Mucosa of descending colon (tissue), 3 donors: ENCODE data around the gene FAM131B. TPM values are rescaled to one million over a fixed set of nuclear protein-coding genes. Genes with fewer than 3 reads are reported as not detected.

Experiments used
- ATAC-seq: fragments of 200-7000 bp; cut with Tn5 transposase; one replicate; pipeline ENCODE4 v1.9.1; 2020; ENCODE audit warnings: mild to moderate bottlenecking, moderate library complexity
- DNase-seq, 3 donors: peaks; one replicate each; pipeline ENCODE4 v3.0.0-alpha.2; 2020
- H3K36me3 ChIP-seq: fragments of 200-600 bp; one replicate; pipeline ENCODE4 v1.8.0; 2021; ENCODE audit warnings: low read depth, mild to moderate bottlenecking
- H3K4me1 ChIP-seq: fragments of 200-600 bp; one replicate; pipeline ENCODE4 v1.8.0; 2021; ENCODE audit warnings: low read depth, mild to moderate bottlenecking
- H3K4me3 ChIP-seq: fragments of 200-600 bp; one replicate; pipeline ENCODE4 v1.8.0; 2021; ENCODE audit warnings: mild to moderate bottlenecking
- H3K9me3 ChIP-seq: fragments of 200-600 bp; one replicate; pipeline ENCODE4 v1.8.0; 2021; ENCODE audit warnings: mild to moderate bottlenecking
- CTCF ChIP-seq: fragments of 200-600 bp; IDR thresholded peaks from one replicate; pipeline ENCODE4 v1.8.0; 2022; ENCODE audit warnings: antibody characterized with exemption, mild to moderate bottlenecking
- intact Hi-C, 2 donors: fragments of 100-400 bp; cut with DNase I in 1 of 2; cut with micrococcal nuclease in 1 of 2; formaldehyde crosslinking; loops; one replicate each; pipeline versions ENCODE4 v1.11.0 to v1.11.1; 2022; cut with DNase I, micrococcal nuclease
- microRNA-seq: library from miRNA; unstranded; fragments of <30 nt; microRNA quantifications from one replicate; pipeline ENCODE4, GENCODE V29; 2019
- total RNA-seq, 3 donors: library from RNA; stranded (reverse); fragmentation: NEBNext Ultra II Directional in 2 of 3; extraction: Animal tissue kit (Norgen Biotek cat#: 25700) in 2 of 3; gene quantifications; one replicate each; pipeline versions ENCODE4 v1.2.1 to v1.2.4, GENCODE V29; 2021 to 2023
- donor health status: DM: no; HTN: no; CAD: no; lungs with moderate emphysema.
- donor health status: DM: no; HTN: no; CAD: no.
- donor health status: DM: no; HTN: yes; CAD: no.

The FAM131B gene
- total RNA-seq, 3 donors from 2014 or later, result 0.43 to 6.2 (median 1.6) TPM

GRCh38 chr7:143304938-143305337, 57.6 kb downstream of the FAM131B start:
- Histone ChIP-seq H3K9me3 (no peaks in the 10 kb centered on the region), H3K4me3 (no peak overlapping the region), H3K36me3 (no peaks in the 10 kb centered on the region), H3K4me1 (peaks cover 2% of the 10 kb centered on the region)
- no peak for TF ChIP-seq CTCF
- ATAC-seq (no peak), DNase-seq (no peak)
- intact Hi-C loops, result loop anchor here in 1 of 2 donors (2.0 kb wide), 1 partner anchor 64 kb away; no protein-coding TSS in a partner anchor

- intact Hi-C loops, result loop anchor here in 1 of 2 donors (2.0 kb wide), 1 partner anchor 63 kb away; no protein-coding TSS in a partner anchor
- no peak for TF ChIP-seq CTCF
- DNase-seq (no peak), ATAC-seq (no peak)
- H3K9me3 ChIP-seq, result no peaks in the 10 kb centered on the region
- no peaks in the 10 kb centered on the region for H3K36me3 ChIP-seq
- no peak overlapping the region for H3K4me3 ChIP-seq
- H3K4me1 ChIP-seq, result peaks cover 2% of the 10 kb centered on the region
Measured at GRCh38 chr7:143303733-143304132, 58.8 kb downstream of the FAM131B start.

Small RNA genes within 50 kb of the gene (microRNA-seq; reads per million reads assigned to microRNA genes)
- 0.93 reads per million for gene MIR6892

Other genes with a start within 250 kb of the FAM131B start
- gene PIP, start 230.6 kb downstream of the FAM131B start, total RNA-seq, result not detected
- not detected for gene TAS2R39, start 179.3 kb downstream of the FAM131B start, total RNA-seq
- not detected for gene TAS2R40, start 140.7 kb downstream of the FAM131B start, total RNA-seq
- gene GSTK1, start 99.3 kb downstream of the FAM131B start, total RNA-seq, result 100 to 1,000 TPM; 193 to 363 (median 355) TPM
- 10 to 100 TPM; 16.2 to 49.4 (median 46.6) TPM for gene TMEM139, start 77.8 kb downstream of the FAM131B start, total RNA-seq
- gene CASP2, start 74.4 kb downstream of the FAM131B start, total RNA-seq, result 10 to 100 TPM; 26.1 to 39.5 (median 33.4) TPM
- gene CLCN1, start 46.6 kb downstream of the FAM131B start, total RNA-seq, result not detected
- gene ZYX, start 18.6 kb upstream of the FAM131B start, total RNA-seq, result 100 to 1,000 TPM in 2 of 3 donors, 10 to 100 TPM in 1; 49.0 to 203 (median 109) TPM
- 10 to 100 TPM in 2 of 3 donors, 1 to 10 TPM in 1; 9.1 to 19.6 (median 18.9) TPM for gene EPHA1, start 46.1 kb upstream of the FAM131B start, total RNA-seq
- under 1 TPM in 1 of 3 donors, not detected in 2; 0.32 TPM for gene TAS2R60, start 80.7 kb upstream of the FAM131B start, total RNA-seq
- under 1 TPM in 1 of 3 donors, not detected in 2; 0.34 TPM for gene TAS2R41, start 115.2 kb upstream of the FAM131B start, total RNA-seq
- 1 to 10 TPM in 1 of 3 donors, under 1 TPM in 1, not detected in 1; 0.76 to 1.2 TPM for gene CTAGE15, start 209.1 kb upstream of the FAM131B start, total RNA-seq